Measurements from ENCODE around the gene NEURL1.

NEURL1 gene

GRCh38 chr10:103613616-103614015, 120.1 kb downstream of the NEURL1 start:
- TF ChIP-seq CTCF (conservative IDR thresholded peaks at IDR 0.05; ENCODE audit: low read depth, low read length): no peak

GRCh38 chr10:103614306-103615158, 121.0 kb downstream of the NEURL1 start:
- peak; percentile 35 for DNase-seq (ENCODE audit: low read depth)
- H3K4me3 ChIP-seq (ENCODE audit: low read depth, low read length): no peak overlapping the region
- TF ChIP-seq CTCF (conservative IDR thresholded peaks at IDR 0.05; ENCODE audit: low read depth, low read length): no peak

More at GRCh38 chr10:103613616-103614015, 120.1 kb downstream of the NEURL1 start:
- DNase-seq (ENCODE audit: low read depth): no peak
- H3K4me3 ChIP-seq (ENCODE audit: low read depth, low read length): no peak overlapping the region

GRCh38 chr10:103616705-103617601, 123.4 kb downstream of the NEURL1 start:
- no peak for TF ChIP-seq CTCF (conservative IDR thresholded peaks at IDR 0.05; ENCODE audit: low read depth, low read length)
- DNase-seq (ENCODE audit: low read depth): peak; percentile 97
- H3K4me3 ChIP-seq (ENCODE audit: low read depth, low read length): no peak overlapping the region

GRCh38 chr10:103617602-103618385, 124.3 kb downstream of the NEURL1 start:
- no peak for TF ChIP-seq CTCF (conservative IDR thresholded peaks at IDR 0.05; ENCODE audit: low read depth, low read length)
- H3K4me3 ChIP-seq (ENCODE audit: low read depth, low read length): no peak overlapping the region
- DNase-seq (ENCODE audit: low read depth): no peak

- TF ChIP-seq CTCF (conservative IDR thresholded peaks at IDR 0.05; ENCODE audit: low read depth, low read length): no peak
- no peak overlapping the region for H3K4me3 ChIP-seq (ENCODE audit: low read depth, low read length)
- peak; percentile 73 for DNase-seq (ENCODE audit: low read depth)
These were observed 125.3 kb downstream of the NEURL1 start for GRCh38 chr10:103618575-103619423.
